Measurements from ENCODE around the gene UXS1.

Gene UXS1

DNA sequence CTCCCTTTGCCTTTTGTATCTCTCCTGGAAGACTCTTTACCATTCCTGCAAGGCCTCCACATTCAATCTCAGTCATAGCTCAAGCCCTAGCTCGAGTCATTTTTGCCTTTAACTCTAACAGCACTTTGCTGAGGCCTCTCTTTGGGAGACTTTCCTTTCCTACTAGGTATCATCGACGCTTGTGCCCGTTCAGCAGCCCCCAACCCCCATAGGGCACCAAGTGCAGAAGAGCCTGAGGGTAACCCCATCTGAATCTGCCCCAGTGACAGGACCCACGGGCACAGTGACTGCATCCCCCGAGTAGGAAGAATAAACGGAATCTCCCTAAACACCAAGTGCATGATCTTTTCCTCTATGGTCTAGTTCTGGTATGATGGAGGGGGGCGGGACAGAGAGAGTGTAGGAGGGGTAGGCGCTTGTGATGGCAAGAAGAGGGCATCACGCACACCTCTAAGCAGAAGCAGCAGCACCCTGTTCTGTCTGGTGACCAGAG lies 66.3 kb downstream of the UXS1 start:
- no peak for DNase-seq

DNA sequence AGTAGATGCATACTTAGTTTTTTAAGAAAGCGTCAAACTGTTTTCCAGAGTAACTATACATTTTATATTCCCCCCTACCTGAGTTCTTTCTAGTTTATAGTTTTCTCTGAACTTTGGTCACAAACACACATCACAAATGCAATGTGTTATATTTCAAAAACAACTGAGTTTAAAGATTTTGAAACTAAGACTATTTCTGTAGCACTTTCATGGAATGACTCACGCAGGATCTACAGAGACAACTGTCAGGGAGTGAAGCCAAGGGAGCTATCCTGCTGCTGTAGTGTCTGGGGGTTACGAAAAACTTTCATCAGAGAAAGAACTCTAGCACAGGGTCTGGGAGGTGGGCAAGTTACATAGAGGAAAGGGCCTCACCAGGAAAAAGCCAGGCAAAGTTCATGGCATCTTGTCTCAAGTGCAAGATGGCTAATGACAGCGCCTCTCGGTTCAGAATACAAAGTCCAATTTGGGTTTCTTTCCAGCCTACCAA lies 66.8 kb downstream of the UXS1 start:
- DNase-seq, result no peak

DNA sequence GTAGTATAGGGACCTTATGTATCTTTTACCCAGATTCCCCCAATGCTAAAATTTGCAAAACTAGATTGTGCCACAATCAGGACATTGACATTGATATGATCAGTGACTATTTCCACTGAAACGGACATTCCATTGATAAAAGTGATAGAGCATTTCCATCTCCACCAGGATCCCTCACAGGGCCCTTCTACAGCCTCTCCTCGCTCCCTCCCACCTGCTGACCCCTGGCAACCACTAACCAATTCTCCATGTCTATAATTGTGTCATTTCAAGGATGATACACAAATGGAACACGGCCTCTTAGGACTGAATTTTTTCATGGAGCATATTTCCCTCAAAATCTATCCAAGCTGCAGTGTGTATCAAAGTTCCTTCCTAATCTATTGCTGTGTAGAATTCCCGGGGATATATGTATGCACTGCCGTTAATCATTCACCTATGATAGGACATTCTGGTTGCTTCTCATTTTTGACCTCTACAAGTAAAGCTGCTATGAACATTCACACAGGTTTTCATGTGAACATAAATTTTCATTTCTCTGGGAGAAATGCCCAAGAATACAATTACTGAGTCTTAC lies 67.3 kb downstream of the UXS1 start:
- no peak for DNase-seq

DNA sequence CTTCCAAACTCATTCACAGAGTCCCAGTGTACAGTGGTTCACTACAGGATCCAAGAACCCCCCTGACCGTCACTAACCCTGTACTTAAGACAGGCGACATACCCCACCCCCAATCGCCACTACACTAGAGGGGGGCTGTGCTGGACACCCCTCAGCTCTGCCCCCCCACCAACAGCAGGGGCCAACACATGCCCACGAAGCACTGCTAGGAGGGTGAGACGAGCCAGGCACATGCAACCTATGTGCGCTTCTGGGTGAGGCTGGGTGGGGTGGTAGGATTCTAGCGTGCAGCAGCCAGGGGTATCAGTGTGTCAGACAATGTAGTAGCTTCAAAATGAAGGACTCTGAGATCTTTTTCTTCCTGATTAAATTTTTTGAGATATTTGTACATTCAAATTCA lies 67.8 kb downstream of the UXS1 start:
- no peak for DNase-seq

DNA sequence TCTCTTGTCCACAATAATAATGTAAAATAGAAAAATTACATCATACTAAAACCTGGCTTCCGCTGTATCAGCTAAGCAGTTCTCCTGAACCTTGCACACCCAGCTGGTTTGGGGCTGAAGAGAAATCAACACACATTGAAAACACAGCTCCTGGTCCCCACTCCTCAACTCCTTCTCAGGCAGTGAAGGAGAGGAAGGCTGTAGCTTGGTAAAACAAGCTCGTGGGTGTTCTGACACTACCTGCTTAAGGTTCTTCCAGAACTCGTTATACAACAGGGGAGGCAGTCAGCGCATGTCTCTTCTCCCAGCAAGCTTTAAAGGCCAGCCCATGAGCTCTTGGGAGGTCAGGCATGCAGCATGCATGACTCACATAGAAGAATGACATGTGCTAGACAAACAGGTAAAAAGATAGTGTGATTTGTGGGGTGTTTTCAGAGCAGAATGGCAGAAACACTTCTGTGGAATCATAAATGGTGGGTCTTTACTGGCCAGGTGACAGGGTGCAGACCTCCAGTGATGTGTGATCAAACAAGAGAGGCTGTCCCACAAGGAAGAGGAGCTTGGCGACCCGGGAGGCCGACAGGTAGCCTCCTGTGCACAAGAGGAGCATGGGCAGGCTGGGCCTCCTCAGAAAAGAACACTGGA lies 69.1 kb downstream of the UXS1 start:
- DNase-seq, result no peak

DNA sequence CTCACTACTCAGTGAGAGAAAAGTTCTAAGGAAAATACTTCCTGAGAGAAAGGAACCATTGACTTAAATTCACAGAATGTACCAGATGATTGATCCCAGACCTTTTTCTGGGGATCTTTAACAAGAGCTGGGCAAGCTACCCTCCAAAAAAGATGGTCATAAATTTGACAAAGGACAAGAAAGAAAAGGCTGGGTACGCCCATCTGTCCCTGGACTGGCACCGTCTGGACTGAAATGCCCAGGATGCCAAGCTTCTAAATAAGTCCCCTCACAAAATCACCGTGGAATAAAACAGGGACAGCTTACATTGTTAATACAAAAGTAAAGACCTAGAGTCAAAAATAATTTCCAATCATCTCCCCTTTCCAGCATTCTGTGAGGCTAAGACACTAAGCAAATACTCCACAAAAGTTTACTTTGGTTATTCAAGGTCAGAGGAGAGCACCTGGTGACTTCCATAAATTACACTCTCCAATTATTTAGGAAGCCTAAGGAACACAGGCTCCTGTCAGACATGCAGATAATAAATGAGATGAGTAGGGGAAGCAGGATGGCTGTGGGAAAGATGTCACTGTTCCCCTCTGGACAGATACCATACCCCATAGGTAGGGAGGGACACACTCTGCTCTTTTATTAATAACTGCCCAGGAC lies 69.9 kb downstream of the UXS1 start:
- DNase-seq, result no peak

DNA sequence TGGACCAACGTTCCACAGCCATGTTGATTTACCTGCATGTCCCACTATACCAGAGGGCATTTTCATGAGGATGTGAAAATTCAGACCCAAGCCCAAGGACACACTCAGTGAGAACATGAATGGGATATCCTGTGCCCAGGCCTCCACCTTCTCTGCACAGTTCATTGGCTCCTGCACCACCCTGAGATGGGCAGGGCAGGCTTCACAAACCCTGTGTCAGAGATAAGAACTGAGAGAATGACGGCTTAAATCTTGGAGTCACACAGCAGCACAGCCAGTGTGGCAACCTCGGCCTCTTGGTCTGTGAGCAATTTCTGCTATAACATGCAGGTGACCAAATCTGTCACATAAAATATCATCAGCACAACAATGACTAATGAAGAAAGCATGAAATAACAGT lies 71.9 kb downstream of the UXS1 start:
- DNase-seq, result no peak

DNA sequence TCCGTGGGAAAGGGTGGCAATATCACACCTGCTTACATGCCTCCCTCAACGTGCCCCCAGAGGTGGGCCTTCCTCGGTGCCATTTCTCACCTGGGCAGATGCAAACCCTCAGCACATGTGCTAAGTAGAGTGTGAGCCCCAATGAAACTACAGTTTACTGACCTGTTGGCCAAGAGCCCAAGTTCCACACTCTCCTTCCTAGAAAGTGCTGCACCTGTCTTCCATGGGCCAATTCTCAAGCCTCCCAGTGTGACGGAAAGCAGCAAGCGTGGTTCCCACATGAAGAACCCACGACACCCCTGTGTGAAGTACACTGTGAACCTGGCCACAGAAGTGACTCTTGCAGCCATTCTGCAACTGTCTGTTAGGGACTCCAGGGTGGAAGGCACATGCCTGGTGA lies 73.7 kb downstream of the UXS1 start:
- DNase-seq, result no peak

DNA sequence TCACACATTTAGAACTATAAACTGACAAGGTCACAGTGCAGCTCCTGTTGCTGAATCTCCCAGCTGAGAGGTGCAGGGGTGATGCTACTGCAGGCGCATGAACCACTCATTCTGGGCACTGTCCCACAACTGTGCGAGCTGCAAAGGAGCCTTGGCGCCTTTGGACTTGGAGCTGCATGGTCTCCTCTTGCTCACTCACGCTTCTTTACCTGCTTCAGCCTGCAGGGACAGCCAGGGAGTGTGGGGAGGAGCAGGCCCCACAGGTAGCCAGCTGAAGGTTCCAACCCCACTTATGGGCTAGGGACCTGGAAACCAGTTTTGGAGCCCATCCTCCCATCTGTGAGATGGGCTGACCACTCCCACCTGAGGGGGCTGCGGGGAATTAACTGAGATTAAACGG lies 75.0 kb downstream of the UXS1 start:
- DNase-seq, result no peak

DNA sequence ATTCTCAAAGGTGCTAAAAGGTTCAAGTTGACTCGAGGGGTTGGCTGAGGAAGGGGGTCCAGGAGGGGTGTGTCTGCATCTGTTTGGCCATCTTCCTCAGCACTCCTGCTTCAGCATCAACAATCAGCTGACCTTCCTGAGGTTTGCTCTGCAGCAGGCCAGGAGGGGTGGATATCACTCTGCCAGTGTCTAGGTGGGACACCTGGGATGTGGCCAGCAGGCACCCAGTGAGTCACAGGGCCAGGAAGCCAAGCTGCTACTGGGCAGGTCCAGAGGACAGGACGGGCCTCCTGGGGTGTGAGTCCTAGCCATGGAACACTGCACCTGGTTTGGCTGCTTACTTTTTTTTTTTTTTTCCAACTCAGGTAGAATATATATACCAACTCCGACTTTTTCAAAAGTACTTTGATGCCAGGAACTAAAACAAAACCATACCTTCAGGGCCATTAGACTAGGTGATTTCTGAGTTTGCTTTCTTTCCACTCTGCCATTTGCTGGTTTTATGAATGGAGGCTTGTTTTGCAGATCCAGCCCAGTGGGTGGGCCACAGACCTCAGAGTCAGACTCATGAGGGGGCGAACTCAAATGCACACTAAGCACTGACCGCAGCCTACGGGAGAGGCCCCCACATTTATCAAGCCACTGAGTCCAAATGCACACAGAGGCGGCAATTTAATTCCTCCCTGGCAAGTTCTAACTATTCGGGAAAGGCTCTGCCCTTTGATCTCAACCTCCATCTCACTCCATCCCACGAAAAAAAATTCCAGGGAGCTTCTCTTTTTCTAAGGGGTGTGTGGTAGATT lies 76.0 kb downstream of the UXS1 start:
- no peak for DNase-seq

DNA sequence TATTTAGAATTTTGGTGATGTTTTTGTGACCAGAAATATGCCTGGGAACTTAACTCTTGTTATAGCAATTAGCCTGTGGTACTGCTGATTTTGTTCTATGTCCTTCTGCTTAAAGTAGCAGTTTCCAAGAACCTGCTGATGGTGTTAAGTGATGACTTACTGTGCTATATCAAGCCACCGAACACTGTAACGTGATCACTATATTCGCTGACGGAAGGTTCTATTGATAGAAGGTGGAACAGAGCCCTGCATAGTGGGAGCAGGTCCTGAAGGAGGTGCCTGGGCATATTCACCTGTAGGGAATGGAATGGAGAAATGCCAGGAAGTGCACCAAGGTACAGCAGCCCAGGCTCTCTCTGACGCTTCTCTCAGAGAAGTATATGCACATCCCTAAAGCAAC lies 76.8 kb downstream of the UXS1 start:
- DNase-seq, result no peak

DNA sequence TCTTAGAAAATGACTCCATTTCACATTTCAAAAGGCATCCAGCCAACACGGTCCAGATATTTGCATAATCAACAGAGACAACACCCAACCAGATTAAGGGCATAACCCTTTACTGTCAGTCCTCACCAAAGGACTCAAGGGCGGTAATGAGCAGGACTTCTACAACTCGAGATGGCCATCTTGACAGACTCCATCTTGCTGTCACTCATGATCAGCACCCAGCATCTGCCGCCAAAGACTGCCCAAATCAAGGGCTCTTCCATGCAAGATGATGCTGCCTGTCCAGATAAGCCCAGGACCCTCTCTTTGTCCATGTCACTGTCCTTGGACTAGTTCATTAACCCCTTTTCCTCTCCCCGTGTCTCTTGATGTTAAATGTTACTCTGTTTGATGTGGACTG lies 77.9 kb downstream of the UXS1 start:
- no peak for DNase-seq

DNA sequence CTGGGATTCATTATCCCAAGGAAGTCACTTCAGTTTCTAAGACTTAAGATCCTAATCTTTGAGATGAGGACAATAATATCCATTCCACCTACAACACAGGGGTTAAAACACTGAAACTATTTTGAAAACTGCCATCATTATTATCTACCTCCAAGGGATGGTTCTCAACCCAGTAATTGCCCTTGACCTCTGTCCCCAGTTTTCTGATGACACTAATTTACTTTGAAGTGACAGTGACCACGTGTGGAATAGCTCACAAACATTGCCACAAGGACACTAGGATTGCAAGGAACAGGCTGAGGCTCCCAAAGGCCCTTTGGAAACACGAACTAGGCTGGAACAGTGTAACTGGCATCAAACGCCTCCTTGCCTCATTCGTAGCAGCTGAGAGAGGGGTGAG lies 78.4 kb downstream of the UXS1 start:
- DNase-seq, result no peak

DNA sequence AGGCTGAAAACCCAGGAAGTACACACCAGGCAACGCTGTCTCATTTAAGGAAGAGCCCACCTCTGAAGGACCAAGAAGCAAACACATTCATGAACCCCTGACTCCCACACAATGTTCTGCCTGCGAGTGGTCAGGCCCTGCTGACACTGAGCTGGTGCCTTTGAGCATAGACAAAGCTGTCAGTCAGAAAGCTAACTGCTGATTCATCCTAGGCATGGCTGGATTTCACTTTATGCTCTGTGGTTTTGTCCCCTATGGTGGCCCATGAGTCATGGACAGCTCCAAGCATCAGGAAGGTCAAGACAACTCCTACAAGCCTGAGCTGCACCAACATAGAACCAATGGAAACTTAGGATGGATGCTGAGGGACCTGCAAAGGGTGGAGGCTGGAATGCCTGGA lies 78.9 kb downstream of the UXS1 start:
- DNase-seq, result no peak

DNA sequence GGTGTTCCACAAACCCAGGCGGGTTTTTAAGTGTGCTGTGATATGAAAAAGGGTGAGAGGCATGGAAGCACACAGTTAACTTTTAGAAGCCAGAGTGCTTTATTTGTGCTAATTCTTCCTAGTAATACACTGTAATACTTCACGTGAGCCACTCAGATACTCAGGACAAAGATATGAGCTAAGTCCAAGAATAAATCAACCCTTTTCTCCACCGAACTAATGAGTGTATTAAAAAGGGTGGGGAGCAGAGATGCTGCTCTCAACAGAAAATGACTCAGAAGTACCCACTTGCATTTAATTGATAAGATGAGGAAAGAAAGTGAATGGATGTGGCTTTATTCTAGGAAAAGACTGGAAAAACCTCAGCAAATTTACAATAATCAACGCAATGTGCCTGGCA lies 79.9 kb downstream of the UXS1 start:
- DNase-seq, result no peak

DNA sequence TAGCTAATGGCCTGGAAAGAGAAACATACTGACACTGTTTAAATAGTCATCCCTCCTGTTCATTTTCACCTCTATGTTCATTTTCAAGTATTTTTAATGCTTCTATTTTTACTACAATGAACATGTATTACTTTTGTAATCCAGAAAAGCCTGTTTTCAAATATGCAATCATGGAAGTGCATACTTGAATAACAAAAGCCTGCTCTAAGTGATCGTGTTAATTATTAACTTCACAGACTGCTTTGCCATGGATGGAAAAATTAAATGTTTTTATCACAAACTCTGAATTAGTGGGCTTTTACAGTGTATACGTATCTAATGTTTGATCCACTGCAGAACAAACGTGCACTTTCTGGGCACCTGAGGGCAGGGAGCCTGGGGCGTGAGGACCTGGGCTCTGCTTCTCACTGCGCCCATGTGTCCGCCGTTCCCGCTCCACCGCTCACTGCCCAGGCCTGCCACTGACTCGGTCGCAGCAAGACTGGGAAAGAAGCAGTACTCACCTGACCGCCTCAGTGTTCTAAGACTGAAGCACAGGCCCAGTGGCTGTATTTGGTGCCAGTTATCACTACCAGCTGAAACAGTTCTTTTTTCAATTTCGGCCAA lies 80.6 kb downstream of the UXS1 start:
- DNase-seq, result no peak

DNA sequence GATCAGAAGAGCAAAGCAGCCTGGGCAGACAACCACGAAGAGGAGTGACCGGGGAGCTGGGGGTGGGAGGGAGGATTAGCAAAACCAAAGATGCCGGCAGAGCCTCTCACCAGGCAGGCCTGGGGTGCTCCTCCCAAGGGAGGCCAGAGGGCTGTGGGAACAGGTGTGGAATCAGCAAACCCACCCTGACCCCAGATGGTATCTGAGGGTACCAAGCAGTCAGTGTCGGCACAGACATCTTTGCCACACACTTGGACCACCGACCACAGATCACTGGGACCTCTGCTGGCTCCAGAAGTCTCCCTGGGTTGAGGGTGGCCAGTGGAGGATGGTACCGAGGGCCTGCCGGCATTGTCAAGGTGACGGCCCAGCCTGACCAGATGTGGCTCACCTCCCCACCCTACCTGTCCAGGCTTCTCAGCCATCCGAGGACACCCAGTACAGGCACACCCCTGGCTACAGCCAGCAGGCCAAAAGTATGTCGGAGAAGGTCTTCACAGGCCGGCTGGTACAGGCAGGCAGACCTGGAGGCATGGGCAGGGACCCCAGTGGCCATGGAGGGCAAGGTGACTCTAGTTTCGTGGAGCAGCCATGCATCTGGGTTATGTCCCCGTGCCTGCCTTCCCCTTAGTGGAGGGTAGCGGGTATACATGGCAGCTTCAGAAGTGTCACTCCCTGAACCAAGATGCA lies 82.1 kb downstream of the UXS1 start:
- DNase-seq, result no peak

DNA sequence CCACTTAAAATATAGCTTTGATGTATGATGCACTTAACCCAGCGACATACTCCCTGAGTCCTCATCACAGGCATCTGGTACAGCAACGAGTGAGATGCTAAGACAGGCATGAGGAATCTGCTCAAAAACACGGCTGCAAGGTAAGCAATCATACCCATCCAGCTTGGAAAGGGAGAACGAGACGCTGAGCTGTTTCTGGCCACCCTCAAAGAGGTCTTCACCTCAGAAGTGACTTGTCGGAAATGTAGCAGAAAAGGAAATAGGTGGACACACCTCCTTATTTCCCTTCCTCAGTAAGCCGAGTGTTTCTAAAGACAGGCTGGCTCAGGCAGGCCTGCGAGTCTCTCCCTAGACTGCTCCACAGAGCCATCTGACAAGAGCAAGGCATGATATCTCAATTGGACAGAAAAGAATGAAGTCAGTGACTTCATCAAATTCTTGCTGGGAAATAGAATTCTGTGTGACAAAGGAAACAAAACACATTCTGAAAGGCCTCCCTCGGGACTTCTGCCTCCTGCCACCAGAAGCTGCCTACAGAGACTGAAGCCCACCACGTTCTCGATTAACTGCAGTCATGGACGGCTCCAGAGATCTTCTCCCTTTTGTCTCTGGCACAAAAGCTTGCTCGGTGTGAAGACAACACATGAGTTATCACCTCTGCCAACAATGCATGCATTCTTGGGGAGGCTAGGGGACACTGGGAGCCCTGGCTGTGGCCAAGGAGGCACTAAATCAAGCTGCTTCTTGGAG lies 84.3 kb downstream of the UXS1 start:
- DNase-seq, result no peak

DNA sequence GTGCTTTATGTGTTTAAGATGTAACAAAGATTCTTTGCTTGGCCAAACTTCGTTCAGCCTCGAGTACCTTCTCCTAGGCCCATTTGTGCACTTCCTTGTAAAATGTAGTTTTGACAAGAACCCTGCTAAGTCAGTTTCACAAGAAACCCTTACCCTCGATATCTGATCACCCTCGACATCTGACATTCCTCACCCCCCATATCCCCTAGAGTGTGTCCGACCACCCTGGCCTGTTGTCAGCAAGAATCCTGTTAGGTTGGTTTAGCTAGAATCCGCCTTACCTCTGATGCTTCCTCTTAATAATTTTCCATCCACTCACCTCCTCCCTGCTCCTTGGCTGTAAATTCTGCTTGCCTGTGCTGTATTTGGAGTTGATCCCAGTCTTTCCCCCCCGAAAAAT lies 85.3 kb downstream of the UXS1 start:
- DNase-seq, result no peak

DNA sequence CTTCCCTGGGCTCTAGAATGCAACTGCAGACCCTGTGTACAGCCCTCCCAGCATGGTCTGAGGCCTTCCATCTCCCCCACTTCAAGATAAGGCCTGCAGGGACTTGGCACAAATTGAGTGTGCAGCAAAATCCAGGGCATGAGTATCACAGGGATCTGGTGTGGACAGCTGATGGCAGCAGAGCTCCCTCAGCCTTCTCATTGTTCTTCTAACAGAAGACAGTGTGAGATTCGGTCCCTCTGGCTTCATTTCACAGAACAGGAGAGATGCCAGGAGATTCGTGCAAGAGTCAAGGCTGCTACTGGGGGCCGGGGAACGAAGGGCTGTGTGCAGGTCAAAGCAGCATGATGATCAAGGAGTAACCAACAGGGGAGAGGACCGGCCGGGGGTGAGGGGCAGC lies 85.8 kb downstream of the UXS1 start:
- no peak for DNase-seq

DNA sequence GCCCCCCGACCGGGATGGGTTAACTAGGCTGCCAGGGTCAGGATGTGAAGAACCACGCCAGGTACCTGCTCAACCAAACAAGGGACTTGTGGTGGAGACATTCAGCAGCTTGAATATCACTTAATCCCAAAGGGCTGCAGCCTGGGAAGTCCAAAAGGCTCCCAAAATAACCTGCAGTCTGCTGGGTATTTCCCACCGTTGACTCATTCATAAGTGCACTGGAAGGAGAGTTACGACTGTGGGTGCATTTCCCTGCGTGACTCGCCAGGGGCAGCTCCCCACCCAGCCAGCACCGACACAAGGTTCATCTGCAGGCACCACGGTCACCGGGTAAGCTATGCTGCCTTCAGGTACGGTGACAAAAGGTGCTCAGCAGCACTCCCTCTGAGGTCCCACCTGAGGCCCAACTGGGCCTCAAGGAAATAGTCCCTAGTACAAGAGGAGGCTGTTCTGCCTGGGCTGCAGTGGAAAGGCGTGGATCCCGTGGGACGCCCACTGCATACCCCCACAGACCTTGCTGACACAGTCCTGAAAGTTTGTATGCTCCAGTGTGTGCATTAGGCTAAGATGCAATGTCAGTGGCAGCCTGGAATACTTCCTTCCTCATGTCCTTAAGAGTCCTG lies 86.5 kb downstream of the UXS1 start:
- peak; percentile 38 to 53 for DNase-seq

All from activated CD4-positive, alpha-beta T cell treated with anti-CD3 and anti-CD28 coated beads, Interleukin-2, amount 50 U/mL, for 4 hours (primary cell).